ENCODE measurements around the gene PON2. TPM values are rescaled to one million over a fixed set of nuclear protein-coding genes. Genes with fewer than 3 reads are reported as not detected.

PON2 gene
- total and polyA plus RNA-seq, 2 experiments from 2014 or later: 39.4 to 42.4 TPM

- TF ChIP-seq ZNF462 (CRISPR knock-in tag; IDR thresholded peaks at IDR 0.05) (no peak), ETS1 (IDR thresholded peaks at IDR 0.05) (no peak), CREB1 (CRISPR knock-in tag; IDR thresholded peaks at IDR 0.05; ENCODE audit: low read depth) (no peak), ZNF114 (CRISPR knock-in tag; IDR thresholded peaks at IDR 0.05) (no peak), JUNB (IDR thresholded peaks at IDR 0.05; ENCODE audit: unreplicated experiment) (no peak)
Observed at GRCh38 chr7:95405800-95406199, 29.0 kb downstream of the PON2 start (continued).

GRCh38 chr7:95405208-95405607, 29.6 kb downstream of the PON2 start:
- H3K36me3 Mint-ChIP-seq (ENCODE audit: low read depth): peaks cover 10% of the 10 kb centered on the region; the same call in 2 of the 3 replicates
- no peak overlapping the region for H3K4me2 ChIP-seq
- no peak for ATAC-seq
- no peak for TF ChIP-seq CTCF (conservative IDR thresholded peaks at IDR 0.05; ENCODE audit: low read depth in 2 of 2)
- TF ChIP-seq ZNF114 (CRISPR knock-in tag; IDR thresholded peaks at IDR 0.05): no peak
- no peak for TF ChIP-seq POLR2AphosphoS5 (IDR thresholded peaks at IDR 0.05; ENCODE audit: low read depth)
- no peak for TF ChIP-seq ETS1 (IDR thresholded peaks at IDR 0.05)
- no peak for TF ChIP-seq JUNB (IDR thresholded peaks at IDR 0.05; ENCODE audit: unreplicated experiment)
- no peak for TF ChIP-seq EZH2 (IDR thresholded peaks at IDR 0.05; ENCODE audit: low read depth, unreplicated experiment)
- TF ChIP-seq ZNF331 (CRISPR knock-in tag; IDR thresholded peaks at IDR 0.05; ENCODE audit: low read depth): no peak
- no peak for TF ChIP-seq CREB1 (CRISPR knock-in tag; IDR thresholded peaks at IDR 0.05; ENCODE audit: low read depth)
- TF ChIP-seq EZH2phosphoT487 (IDR thresholded peaks at IDR 0.05; ENCODE audit: unreplicated experiment): no peak
- TF ChIP-seq REST (IDR thresholded peaks at IDR 0.05; ENCODE audit: unreplicated experiment): no peak

More at GRCh38 chr7:95405208-95405607, 29.6 kb downstream of the PON2 start:
- no peak overlapping the region for H3K27ac Mint-ChIP-seq
- no peaks in the 10 kb centered on the region for H3K79me2 ChIP-seq (replicated peaks; ENCODE audit: insufficient read depth)
- no peaks in the 10 kb centered on the region for H3K9me3 Mint-ChIP-seq
- peaks cover 1% of the 10 kb centered on the region for H3K27me3 Mint-ChIP-seq (ENCODE audit: insufficient read depth, low read depth, poor library complexity)
- no peaks in the 10 kb centered on the region for H3K9me2 ChIP-seq (ENCODE audit: insufficient read depth)
- no peaks in the 10 kb centered on the region for H3K27me3 ChIP-seq (ENCODE audit: insufficient read depth)
- DNase-seq (ENCODE audit: low spot score): no peak
- no peak overlapping the region for H3K4me3 ChIP-seq
- H4K20me1 ChIP-seq (replicated peaks; ENCODE audit: insufficient read depth): no peaks in the 10 kb centered on the region
- H2AFZ ChIP-seq: no peak overlapping the region
- H3F3A ChIP-seq (replicated peaks; ENCODE audit: low read depth): no peaks in the 10 kb centered on the region
- H3K4me3 Mint-ChIP-seq: no peak overlapping the region
- no peaks in the 10 kb centered on the region; the same call in 2 of the 3 replicates for H3K4me1 Mint-ChIP-seq
- H3K36me3 ChIP-seq (ENCODE audit: insufficient read depth): no peaks in the 10 kb centered on the region; the same call in 1 of the 2 replicates
- no peak overlapping the region for H3K27ac ChIP-seq (ENCODE audit: low read depth)
- no peaks in the 10 kb centered on the region for H3K4me1 ChIP-seq (ENCODE audit: insufficient read depth)
